Peyer's patch (tissue), 4 donors: ENCODE results near the gene SLC12A9. TPM values are rescaled to one million over a fixed set of nuclear protein-coding genes. Genes with fewer than 3 reads are reported as not detected.

Experiments
- DNase-seq, 3 donors: peaks; one replicate each; pipeline ENCODE4 v3.0.0-alpha.2; 2017 to 2019
- H3K27ac ChIP-seq, 4 donors: fragments of 200-600 bp; sonication (generic); one replicate each; pipeline ENCODE4 v1.5.1; 2016 to 2019
- H3K27me3 ChIP-seq, 2 donors: fragments of 200-600 bp; sonication (generic); one replicate each; pipeline ENCODE4 v1.5.1; 2019
- H3K36me3 ChIP-seq, 3 donors: fragments of 200-600 bp; sonication (generic); one replicate each; pipeline ENCODE4 v1.5.1; 2016 to 2019
- H3K4me1 ChIP-seq, 4 donors: fragments of 200-600 bp; sonication (generic); one replicate each; pipeline ENCODE4 v1.5.1; 2016 to 2019
- H3K4me3 ChIP-seq, 4 donors: fragments of 200-600 bp; sonication (generic); 1 replicate in 3 of 4; 2 replicates in 1 of 4; pipeline ENCODE4 v1.5.1; 2016 to 2019; ENCODE audit warnings: mild to moderate bottlenecking in 1 of 4
- H3K9me3 ChIP-seq, 4 donors: fragments of 200-600 bp; sonication (generic); one replicate each; pipeline ENCODE4 v1.5.1; 2016 to 2019; ENCODE audit warnings: mild to moderate bottlenecking in 1 of 4
- CTCF ChIP-seq, 6 experiments: fragments of 450-650 bp in 4 of 6; fragments of 200-600 bp in 2 of 6; sonication (generic) in 1 of 6; IDR thresholded peaks; one replicate each; pipeline ENCODE4 v1.5.1; 2017 to 2019; ENCODE audit warnings: antibody characterized with exemption in 6 of 6, mild to moderate bottlenecking in 3 of 6, moderate library complexity in 1 of 6
- POLR2A ChIP-seq, 2 donors: fragments of 450-650 bp; IDR thresholded peaks; one replicate each; pipeline ENCODE4 v1.5.1; 2017; ENCODE audit warnings: antibody characterized with exemption in 2 of 2, mild to moderate bottlenecking in 2 of 2, moderate library complexity in 2 of 2
- total RNA-seq, 4 donors: library from RNA; depleted of rRNA; stranded (reverse); fragments of >200 nt; gene quantifications; one replicate each; pipeline ENCODE4 v1.1.0, GENCODE V29; 2016

SLC12A9 gene
- total RNA-seq, 4 donors from 2014 or later = 24.8 to 51.1 (median 28.2) TPM

- H3K27ac ChIP-seq = peak within 1 kb of the TSS; percentile 51 to 87 (median 72)
- peaks cover 0 to 10% (median 0%) of the 10 kb centered on the region in 3 donors for H3K36me3 ChIP-seq
- peak; percentile 35 to 78 (median 78) for DNase-seq
- peaks cover 0 to 4% (median 0%) of the 10 kb centered on the region in 4 donors for H3K9me3 ChIP-seq
- H3K4me1 ChIP-seq = peaks cover 0 to 43% (median 7%) of the 10 kb centered on the region in 4 donors
- H3K27me3 ChIP-seq = no peaks in the 10 kb centered on the region
- peak within 1 kb of the TSS; percentile 33 to 89 (median 64) for H3K4me3 ChIP-seq
- TF ChIP-seq POLR2A (IDR thresholded peaks at IDR 0.05) (no peak), CTCF (IDR thresholded peaks at IDR 0.05) (no peak)
These were observed 24.9 kb upstream of the SLC12A9 start, which contains the start of gene EPHB4 for GRCh38 chr7:100827330-100828226. EPHB4 (minus strand) TSS chr7:100827523; CDS start chr7:100827030, 493 bp downstream.

GRCh38 chr7:100829150-100829716 lies 23.3 kb upstream of the SLC12A9 start:
- peaks cover 0 to 43% (median 7%) of the 10 kb centered on the region in 4 donors for H3K4me1 ChIP-seq
- peak overlapping the region in 2 of 4 donors; percentile 25 to 35 for H3K27ac ChIP-seq
- no peaks in the 10 kb centered on the region for H3K36me3 ChIP-seq
- no peak overlapping the region for H3K4me3 ChIP-seq
- no peak for DNase-seq
- peaks cover 0 to 4% (median 0%) of the 10 kb centered on the region in 4 donors for H3K9me3 ChIP-seq
- H3K27me3 ChIP-seq = no peaks in the 10 kb centered on the region
- TF ChIP-seq POLR2A (IDR thresholded peaks at IDR 0.05) (no peak), CTCF (IDR thresholded peaks at IDR 0.05) (no peak)

- Histone ChIP-seq H3K36me3 (no peaks in the 10 kb centered on the region), H3K9me3 (peaks cover 0 to 4% (median 0%) of the 10 kb centered on the region in 4 donors), H3K27ac (no peak overlapping the region), H3K4me1 (peaks cover 0 to 34% (median 7%) of the 10 kb centered on the region in 4 donors), H3K4me3 (no peak overlapping the region), H3K27me3 (no peaks in the 10 kb centered on the region)
- TF ChIP-seq POLR2A (IDR thresholded peaks at IDR 0.05) = no peak
- no peak for TF ChIP-seq CTCF (IDR thresholded peaks at IDR 0.05)
- no peak for DNase-seq
These were observed 22.1 kb upstream of the SLC12A9 start for GRCh38 chr7:100830396-100830795.

GRCh38 chr7:100832281-100832633 lies 20.3 kb upstream of the SLC12A9 start:
- Histone ChIP-seq H3K4me1 (peaks cover 0 to 33% (median 8%) of the 10 kb centered on the region in 4 donors), H3K27ac (peak overlapping the region in 1 of 4 donors; percentile 25), H3K9me3 (peaks cover 0 to 4% (median 0%) of the 10 kb centered on the region in 4 donors), H3K27me3 (no peaks in the 10 kb centered on the region), H3K4me3 (no peak overlapping the region), H3K36me3 (no peaks in the 10 kb centered on the region)
- DNase-seq = no peak
- no peak for TF ChIP-seq POLR2A (IDR thresholded peaks at IDR 0.05)
- no peak for TF ChIP-seq CTCF (IDR thresholded peaks at IDR 0.05)

- no peaks in the 10 kb centered on the region for H3K9me3 ChIP-seq
- peak in 2 of 3 donors; percentile 61 to 68 for DNase-seq
- no peaks in the 10 kb centered on the region for H3K36me3 ChIP-seq
- H3K27me3 ChIP-seq = no peaks in the 10 kb centered on the region
- H3K4me1 ChIP-seq = peaks cover 0 to 13% (median 6%) of the 10 kb centered on the region in 4 donors
- peak overlapping the region in 2 of 4 donors; percentile 53 to 57 for H3K4me3 ChIP-seq
- TF ChIP-seq POLR2A (IDR thresholded peaks at IDR 0.05) (peak in 1 of 2 donors; percentile 26), CTCF (IDR thresholded peaks at IDR 0.05) (no peak)
- H3K27ac ChIP-seq = peak overlapping the region; percentile 65 to 88 (median 80)
These were observed 16.4 kb upstream of the SLC12A9 start for GRCh38 chr7:100835903-100836811.
